ENCODE measurements around the gene FAM171A1. TPM values are rescaled to one million over a fixed set of nuclear protein-coding genes. Genes with fewer than 3 reads are reported as not detected.

FAM171A1 gene
- total and polyA plus RNA-seq, 5 donors = 9.3 to 15.0 (median 13.6) TPM

- Histone ChIP-seq H3K4me1 (ENCODE audit: control insufficient read depth, insufficient read depth, low read length) (no peaks in the 10 kb centered on the region), H3K4me3 (ENCODE audit: low read length) (no peak overlapping the region), H3K27ac (ENCODE audit: low read length) (no peak overlapping the region), H3K9me3 (ENCODE audit: control insufficient read depth, low read length) (no peaks in the 10 kb centered on the region), H3K27me3 (ENCODE audit: control insufficient read depth, insufficient read depth) (no peaks in the 10 kb centered on the region)
- DNase-seq (no peak), ATAC-seq (no peak)
- 52% methylated on average over 8 of the region's 8 CpGs for WGBS
- intact Hi-C loops (cut with DNase I) = no loop called here
Measured at GRCh38 chr10:15182540-15183207, 188.4 kb downstream of the FAM171A1 start.

GRCh38 chr10:15181576-15182156, 189.4 kb downstream of the FAM171A1 start:
- DNase-seq = no peak
- 91% methylated on average over 2 of the region's 2 CpGs for WGBS
- Histone ChIP-seq H3K27me3 (ENCODE audit: control insufficient read depth, insufficient read depth) (no peaks in the 10 kb centered on the region), H3K4me1 (ENCODE audit: control insufficient read depth, insufficient read depth, low read length) (no peaks in the 10 kb centered on the region), H3K27ac (ENCODE audit: low read length) (no peak overlapping the region), H3K9me3 (ENCODE audit: control insufficient read depth, low read length) (no peaks in the 10 kb centered on the region), H3K4me3 (ENCODE audit: low read length) (no peak overlapping the region)
- no peak for ATAC-seq
- intact Hi-C loops (cut with DNase I) = no loop called here

- ATAC-seq (no peak), DNase-seq (no peak)
- H3K9me3 ChIP-seq (ENCODE audit: control insufficient read depth, low read length) = no peaks in the 10 kb centered on the region
- no peaks in the 10 kb centered on the region for H3K4me1 ChIP-seq (ENCODE audit: control insufficient read depth, insufficient read depth, low read length)
- intact Hi-C loops (cut with DNase I) = no loop called here
- H3K27me3 ChIP-seq (ENCODE audit: control insufficient read depth, insufficient read depth) = no peaks in the 10 kb centered on the region
- 74% methylated on average over 5 of the region's 5 CpGs for WGBS
- H3K27ac ChIP-seq (ENCODE audit: low read length) = no peak overlapping the region
- H3K4me3 ChIP-seq (ENCODE audit: low read length) = no peak overlapping the region
Measured at GRCh38 chr10:15180736-15181135, 190.4 kb downstream of the FAM171A1 start.

GRCh38 chr10:15176269-15176668, 194.8 kb downstream of the FAM171A1 start:
- no peaks in the 10 kb centered on the region for H3K9me3 ChIP-seq (ENCODE audit: control insufficient read depth, low read length)

GRCh38 chr10:15175587-15175986, 195.5 kb downstream of the FAM171A1 start:
- DNase-seq = no peak

More at GRCh38 chr10:15176269-15176668, 194.8 kb downstream of the FAM171A1 start:
- H3K27ac ChIP-seq (ENCODE audit: low read length) = no peak overlapping the region
- intact Hi-C loops (cut with DNase I) = no loop called here
- ATAC-seq = no peak
- no peaks in the 10 kb centered on the region for H3K27me3 ChIP-seq (ENCODE audit: control insufficient read depth, insufficient read depth)
- 96% methylated on average over 3 of the region's 3 CpGs for WGBS
- no peak for DNase-seq
- no peaks in the 10 kb centered on the region for H3K4me1 ChIP-seq (ENCODE audit: control insufficient read depth, insufficient read depth, low read length)
- no peak overlapping the region for H3K4me3 ChIP-seq (ENCODE audit: low read length)

GRCh38 chr10:15172306-15172840, 198.7 kb downstream of the FAM171A1 start:
- no peak for DNase-seq
- Histone ChIP-seq H3K27me3 (ENCODE audit: control insufficient read depth, insufficient read depth) (no peaks in the 10 kb centered on the region), H3K4me1 (ENCODE audit: control insufficient read depth, insufficient read depth, low read length) (peaks cover 3% of the 10 kb centered on the region), H3K4me3 (ENCODE audit: low read length) (no peak overlapping the region), H3K27ac (ENCODE audit: low read length) (no peak overlapping the region), H3K9me3 (ENCODE audit: control insufficient read depth, low read length) (no peaks in the 10 kb centered on the region)
- no peak for ATAC-seq
- 94% methylated on average over 7 of the region's 7 CpGs for WGBS
- intact Hi-C loops (cut with DNase I) = no loop called here

More at GRCh38 chr10:15175587-15175986, 195.5 kb downstream of the FAM171A1 start:
- Histone ChIP-seq H3K4me1 (ENCODE audit: control insufficient read depth, insufficient read depth, low read length) (no peaks in the 10 kb centered on the region), H3K27me3 (ENCODE audit: control insufficient read depth, insufficient read depth) (no peaks in the 10 kb centered on the region), H3K4me3 (ENCODE audit: low read length) (no peak overlapping the region), H3K27ac (ENCODE audit: low read length) (no peak overlapping the region), H3K9me3 (ENCODE audit: control insufficient read depth, low read length) (no peaks in the 10 kb centered on the region)
- intact Hi-C loops (cut with DNase I) = no loop called here
- ATAC-seq = no peak
- WGBS = 93% methylated on average over 6 of the region's 6 CpGs

GRCh38 chr10:15169555-15170401, 201.3 kb downstream of the FAM171A1 start:
- intact Hi-C loops (cut with DNase I) = no loop called here
- Histone ChIP-seq H3K9me3 (ENCODE audit: control insufficient read depth, low read length) (no peaks in the 10 kb centered on the region), H3K4me1 (ENCODE audit: control insufficient read depth, insufficient read depth, low read length) (peaks cover 3% of the 10 kb centered on the region), H3K27ac (ENCODE audit: low read length) (peak overlapping the region; percentile 68), H3K4me3 (ENCODE audit: low read length) (no peak overlapping the region), H3K27me3 (ENCODE audit: control insufficient read depth, insufficient read depth) (no peaks in the 10 kb centered on the region)
- WGBS = 38% methylated on average over 16 of the region's 16 CpGs
- DNase-seq (no peak), ATAC-seq (peak; percentile 1 to 7)

- Histone ChIP-seq H3K27me3 (ENCODE audit: control insufficient read depth, insufficient read depth) (no peaks in the 10 kb centered on the region), H3K9me3 (ENCODE audit: control insufficient read depth, low read length) (no peaks in the 10 kb centered on the region), H3K27ac (ENCODE audit: low read length) (peak overlapping the region; percentile 68), H3K4me1 (ENCODE audit: control insufficient read depth, insufficient read depth, low read length) (peaks cover 3% of the 10 kb centered on the region), H3K4me3 (ENCODE audit: low read length) (no peak overlapping the region)
- 11% methylated on average over 42 of the region's 44 CpGs for WGBS
- intact Hi-C loops (cut with DNase I) = no loop called here
- peak; percentile 96 to 98 (median 97) for DNase-seq
- peak; percentile 92 to 93 for ATAC-seq
Measured at GRCh38 chr10:15168786-15169554, 202.1 kb downstream of the FAM171A1 start.

- DNase-seq (peak; percentile 90 to 96 (median 95)), ATAC-seq (peak; percentile 90 to 92)
- intact Hi-C loops (cut with DNase I) = no loop called here
- Histone ChIP-seq H3K9me3 (ENCODE audit: control insufficient read depth, low read length) (no peaks in the 10 kb centered on the region), H3K4me1 (ENCODE audit: control insufficient read depth, insufficient read depth, low read length) (peaks cover 3% of the 10 kb centered on the region), H3K4me3 (ENCODE audit: low read length) (peak within 1 kb of the TSS; percentile 80), H3K27ac (ENCODE audit: low read length) (peak within 1 kb of the TSS; percentile 92), H3K27me3 (ENCODE audit: control insufficient read depth, insufficient read depth) (no peaks in the 10 kb centered on the region)
- WGBS = under 1% methylated on average over 70 of the region's 70 CpGs
Measured at GRCh38 chr10:15168291-15168785, 202.8 kb downstream of the FAM171A1 start, which contains the start of gene NMT2. TSS of gene NMT2 (minus strand) at chr10:15168693. CDS start at chr10:15168612, 81 bp downstream.

Data from right cardiac atrium (tissue), 5 donors.